GM19239 (cell line): ENCODE measurements around the gene KICS2.

ENCODE experiments used
- DNase-seq: peaks from one replicate; pipeline ENCODE4 v3.0.0; 2011; ENCODE audit warnings: low spot score; ENCODE audit not compliant: insufficient read length
- FAIRE-seq: peaks from 2 replicates; lab custom pipeline; 2011; peaks lifted over from hg19 to GRCh38; lab: Jason Lieb, UNC

KICS2 gene

DNA sequence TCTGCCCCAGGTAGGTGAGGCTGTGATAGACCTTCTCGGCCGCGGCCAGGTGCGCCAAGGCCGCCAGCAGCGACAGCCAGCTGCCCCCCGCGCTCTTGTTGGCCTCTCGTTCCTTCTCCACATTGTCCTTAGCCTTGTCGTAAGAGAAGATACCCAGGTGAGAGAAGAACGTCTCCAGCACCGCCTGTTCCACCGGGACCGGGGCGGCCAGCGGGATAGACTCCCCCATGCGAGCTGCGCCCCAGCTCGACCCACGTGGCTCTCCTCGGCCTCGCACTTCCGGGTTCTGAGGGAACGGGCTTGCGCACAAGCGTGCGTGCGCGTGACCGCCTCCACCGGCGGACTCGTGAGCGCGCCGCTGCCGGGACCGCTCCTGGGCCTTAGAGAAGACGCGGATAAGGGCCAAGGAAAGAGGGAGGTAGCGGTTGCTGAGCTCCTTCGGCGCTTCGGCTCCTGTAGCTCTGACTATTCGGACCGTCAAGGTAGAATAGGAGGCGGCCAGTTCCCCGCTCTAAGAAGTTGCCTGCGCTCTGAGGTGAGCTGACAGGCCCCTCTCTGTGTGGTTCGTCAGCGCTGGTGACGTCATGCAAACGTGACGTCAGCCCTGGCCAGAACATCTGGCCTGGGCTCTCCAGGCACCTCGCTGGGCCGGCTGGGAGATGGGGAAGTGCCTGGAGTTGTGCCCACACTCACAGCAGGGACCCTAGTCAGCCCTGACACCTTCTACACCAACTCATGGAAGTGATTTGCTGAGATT, at the start of gene KICS2:
Gene KICS2 (minus strand): TSS at position 288 of the 757 bp plus-strand sequence. CDS start 59 bp downstream, at position 229.
- FAIRE-seq (peak; percentile 93), DNase-seq (peak; percentile 73)

DNA sequence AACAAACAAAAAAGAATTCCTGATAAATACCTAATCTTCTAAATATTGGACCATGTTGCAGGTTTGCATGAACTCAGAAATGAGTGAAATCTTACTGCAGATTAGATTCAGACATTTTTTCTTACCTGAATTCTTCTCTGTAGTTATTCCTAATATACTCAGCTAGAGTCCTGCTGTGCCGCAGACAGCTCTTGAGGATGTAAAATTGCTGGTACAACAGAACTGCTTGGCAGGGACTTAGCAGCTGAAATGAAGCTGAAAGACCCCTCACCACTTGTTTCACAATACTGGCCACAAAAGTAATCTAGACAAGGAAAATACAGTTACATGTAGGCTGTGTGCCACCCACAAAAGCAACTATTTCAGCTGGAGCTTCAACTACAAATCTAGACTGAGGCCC, 48.3 kb upstream of the KICS2 start:
- DNase-seq, result no peak
- no peak for FAIRE-seq

DNA sequence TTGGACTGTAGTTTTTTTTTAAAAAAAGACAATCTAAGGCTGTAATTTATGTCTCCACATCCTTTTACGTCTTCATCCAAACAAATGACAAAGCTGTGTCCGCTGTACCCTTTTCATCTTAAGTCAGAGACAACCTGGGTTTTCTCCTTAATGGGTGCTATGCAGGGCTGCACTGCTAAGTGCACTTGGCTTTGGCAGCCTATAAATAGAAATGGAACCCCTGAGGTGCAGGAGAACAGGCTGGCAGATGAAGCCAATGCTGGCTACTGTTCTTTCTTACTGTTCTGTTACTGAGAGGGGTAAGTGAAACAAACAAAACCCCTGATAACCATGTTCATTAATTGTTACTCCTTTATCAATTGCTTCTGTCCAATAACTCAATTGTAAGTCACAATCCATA, 47.1 kb upstream of the KICS2 start:
- DNase-seq (no peak), FAIRE-seq (no peak)

DNA sequence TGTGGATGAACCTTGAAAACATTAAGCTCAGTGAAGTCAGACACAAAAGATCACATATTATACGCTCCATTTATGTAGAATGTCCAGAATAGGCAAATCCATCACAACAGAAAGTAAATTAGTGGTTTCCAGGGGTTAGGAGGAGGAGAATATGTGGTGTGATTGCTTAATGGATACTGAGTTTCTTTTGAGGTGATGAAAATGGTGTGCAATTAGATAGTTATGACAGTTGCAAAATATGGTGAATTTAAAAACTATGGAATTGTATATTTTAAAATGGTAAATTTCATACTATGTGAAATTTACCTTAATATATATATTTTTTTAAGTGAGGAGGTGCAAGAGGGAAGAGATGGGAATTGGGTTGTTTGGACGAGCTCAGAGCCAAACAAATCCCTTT, 46.3 kb upstream of the KICS2 start:
- FAIRE-seq (no peak), DNase-seq (no peak)

DNA sequence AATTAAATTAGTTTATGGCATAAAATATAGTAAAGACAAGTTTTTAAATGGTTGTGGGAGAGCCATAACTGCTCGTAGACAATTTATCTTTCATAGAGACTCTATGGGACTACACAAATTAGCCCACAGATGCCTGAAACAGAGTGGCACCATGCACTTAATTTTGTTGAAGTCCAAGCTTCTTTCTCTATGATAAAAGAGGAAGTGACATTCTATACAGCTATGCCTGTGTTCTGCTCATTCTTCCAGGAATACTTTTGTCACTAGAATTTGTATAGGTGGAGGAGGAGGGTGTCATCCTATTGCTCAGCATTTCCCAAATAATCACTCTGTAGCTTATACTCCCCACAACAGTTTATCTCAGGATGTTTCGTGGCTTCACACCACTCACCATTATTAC, 43.7 kb upstream of the KICS2 start:
- FAIRE-seq (no peak), DNase-seq (no peak)

DNA sequence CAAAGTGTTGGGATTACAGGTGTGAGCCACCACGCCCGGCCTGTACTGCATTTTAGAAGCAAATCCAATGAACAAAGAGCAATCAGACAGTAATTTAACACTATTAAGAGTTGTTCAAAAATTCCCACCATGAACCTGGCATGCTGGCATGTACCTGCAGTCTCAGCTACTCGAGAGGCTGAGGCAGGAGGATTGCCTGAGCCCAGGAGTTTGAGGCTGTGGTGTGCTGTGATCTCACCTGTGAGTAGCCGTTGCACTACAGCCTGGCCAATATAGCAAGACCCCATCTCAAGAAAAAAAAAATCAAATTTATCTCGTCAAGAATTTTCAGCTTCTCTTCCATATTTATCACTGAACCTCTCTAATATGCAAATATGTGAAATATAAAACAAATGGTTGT, 39.7 kb upstream of the KICS2 start:
- DNase-seq (no peak), FAIRE-seq (no peak)

DNA sequence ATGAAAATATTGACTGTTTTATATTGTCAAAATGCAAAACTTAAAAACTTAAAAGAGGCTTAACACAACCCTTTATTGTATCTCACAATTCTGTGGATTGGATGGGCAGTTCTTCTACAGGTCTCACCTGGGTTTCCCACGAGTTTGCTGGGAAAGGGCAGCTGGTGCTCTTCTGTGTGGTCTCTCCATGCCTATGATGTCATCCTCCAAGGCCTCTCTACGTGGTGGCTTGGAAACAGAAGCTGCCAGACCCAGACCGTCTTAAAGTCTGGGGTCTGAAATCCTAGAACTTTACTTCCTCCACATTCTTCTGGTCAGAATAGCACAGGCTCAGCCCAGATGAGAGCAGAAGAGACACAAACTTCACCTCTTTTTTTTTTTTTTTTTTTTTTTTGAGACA, 36.5 kb upstream of the KICS2 start:
- FAIRE-seq (no peak), DNase-seq (no peak)

DNA sequence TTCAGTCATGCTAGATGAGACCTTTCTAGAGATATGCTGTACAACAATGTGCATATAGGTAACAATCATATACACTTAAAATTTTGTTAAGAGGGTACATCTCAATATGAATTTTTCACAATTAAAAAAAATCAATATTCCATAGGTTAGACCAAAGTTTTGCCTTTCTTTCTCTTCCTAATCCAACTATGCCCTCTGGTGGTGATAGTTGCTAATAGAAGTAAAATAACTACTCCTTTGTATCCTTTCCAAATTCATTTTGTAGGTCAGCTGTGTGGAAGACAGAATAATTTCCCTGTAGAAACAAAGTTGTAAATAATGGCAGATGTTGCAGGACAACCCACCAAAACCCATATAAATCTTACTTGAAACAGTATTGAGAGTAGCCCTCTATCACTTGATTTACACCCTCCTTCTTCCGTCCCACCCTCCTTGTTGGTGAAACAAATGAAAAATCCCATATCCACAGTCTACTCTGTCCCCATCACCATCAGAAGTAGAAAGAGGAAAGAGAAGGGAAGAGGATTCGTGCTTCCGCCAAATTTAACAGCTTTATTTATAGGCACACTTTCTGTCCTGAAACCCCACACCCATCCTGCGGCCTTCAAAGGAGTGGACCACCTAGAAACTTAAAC, 34.2 kb upstream of the KICS2 start:
- no peak for DNase-seq
- peak; percentile 51 for FAIRE-seq

DNA sequence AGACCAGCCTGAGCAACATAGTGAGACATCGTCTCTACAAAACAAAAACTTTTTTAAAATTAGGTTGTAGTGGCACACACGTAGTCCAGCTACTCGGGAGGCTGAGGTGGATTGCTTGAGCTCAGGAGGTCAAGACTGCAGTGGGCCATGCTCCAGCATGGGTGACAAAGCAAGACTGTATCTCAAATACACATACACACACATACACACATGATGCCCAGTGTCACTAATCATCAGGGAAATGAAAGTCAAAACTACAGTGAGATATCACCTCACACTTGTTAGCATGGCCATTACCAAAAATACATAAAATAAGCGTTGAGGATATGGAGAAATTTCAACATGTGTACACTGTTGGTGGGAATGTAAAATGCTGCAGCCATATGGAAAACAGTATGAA, 33.2 kb upstream of the KICS2 start:
- DNase-seq, result no peak
- FAIRE-seq, result no peak

DNA sequence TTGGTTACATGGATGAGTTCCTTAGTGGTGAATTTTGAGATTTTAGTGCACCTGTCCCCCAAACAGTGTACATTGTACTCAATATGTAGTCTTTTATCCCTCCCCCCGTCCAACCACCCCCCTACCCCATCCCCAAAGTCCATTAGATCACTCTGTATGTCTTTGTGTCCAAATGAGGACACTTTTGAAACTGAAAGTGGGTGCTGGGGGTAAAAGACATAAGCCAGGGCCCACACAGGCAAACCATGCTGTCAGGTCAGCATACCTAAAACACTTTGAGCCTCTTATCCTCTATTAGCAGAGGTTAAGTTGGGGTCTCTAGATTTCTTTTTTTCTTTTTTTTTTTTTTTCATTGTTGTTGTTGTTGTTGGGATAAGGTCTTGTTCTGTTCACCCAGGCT, 31.3 kb upstream of the KICS2 start:
- FAIRE-seq, result no peak

DNA sequence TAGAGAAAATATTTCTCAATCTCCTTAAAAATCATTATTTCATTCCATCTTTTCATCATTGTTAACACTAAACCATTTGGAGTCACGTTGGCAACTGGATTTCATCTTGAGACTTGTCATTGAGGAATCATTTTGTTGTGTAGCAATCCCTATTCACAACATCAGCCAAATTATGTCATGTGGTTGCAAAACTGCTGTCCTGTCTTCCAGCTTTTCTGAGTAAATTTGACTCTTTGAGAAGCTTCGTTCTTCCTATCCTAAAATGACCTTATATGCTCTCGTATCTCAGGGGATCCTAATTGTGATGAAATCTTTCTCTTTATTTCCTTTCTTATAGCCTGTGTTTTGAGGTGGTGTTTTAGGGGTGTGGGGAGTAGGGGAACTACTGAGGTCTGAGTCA, 30.6 kb upstream of the KICS2 start:
- no peak for FAIRE-seq
- DNase-seq, result no peak

More for the DNA sequence above, 31.3 kb upstream of the KICS2 start:
- no peak for DNase-seq

DNA sequence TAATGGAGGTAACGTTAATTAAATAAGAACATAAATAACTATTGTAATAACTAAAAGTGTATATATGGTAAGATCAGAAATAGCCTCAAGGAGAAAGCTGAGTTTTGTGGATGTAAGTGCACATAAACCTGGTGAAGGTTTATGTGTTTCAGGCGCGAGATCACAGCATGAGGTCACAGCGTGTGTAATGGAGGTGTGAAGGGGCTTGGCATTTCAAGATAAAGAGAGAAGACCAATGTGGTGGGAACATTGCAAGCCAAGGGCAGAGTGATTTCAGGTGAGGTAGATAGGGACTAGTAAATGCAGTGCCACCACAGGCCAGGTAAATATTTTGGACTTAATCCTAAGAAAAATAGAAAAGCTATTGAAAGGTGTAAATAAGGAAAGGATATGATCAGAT, 21.7 kb upstream of the KICS2 start:
- DNase-seq (no peak), FAIRE-seq (no peak)

DNA sequence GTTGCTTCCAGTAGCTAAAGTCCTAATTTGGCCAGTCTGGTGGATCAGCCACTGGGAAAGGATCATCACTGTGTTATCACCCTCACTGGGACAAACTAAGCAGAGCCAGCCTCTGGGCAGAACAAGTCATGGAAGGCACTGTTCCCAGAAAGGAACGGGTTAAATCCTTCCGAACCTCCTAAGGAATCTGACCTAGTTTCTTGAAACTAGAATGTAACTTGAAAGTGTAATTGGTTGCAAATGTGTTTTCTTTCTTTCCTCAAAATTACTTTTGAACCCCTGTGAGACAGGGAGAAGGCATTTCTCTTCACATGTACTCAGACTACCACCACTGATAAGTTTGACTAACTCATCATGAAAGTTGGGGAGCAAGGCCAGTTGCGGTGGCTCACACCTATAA, 18.7 kb upstream of the KICS2 start:
- no peak for DNase-seq
- FAIRE-seq, result no peak

DNA sequence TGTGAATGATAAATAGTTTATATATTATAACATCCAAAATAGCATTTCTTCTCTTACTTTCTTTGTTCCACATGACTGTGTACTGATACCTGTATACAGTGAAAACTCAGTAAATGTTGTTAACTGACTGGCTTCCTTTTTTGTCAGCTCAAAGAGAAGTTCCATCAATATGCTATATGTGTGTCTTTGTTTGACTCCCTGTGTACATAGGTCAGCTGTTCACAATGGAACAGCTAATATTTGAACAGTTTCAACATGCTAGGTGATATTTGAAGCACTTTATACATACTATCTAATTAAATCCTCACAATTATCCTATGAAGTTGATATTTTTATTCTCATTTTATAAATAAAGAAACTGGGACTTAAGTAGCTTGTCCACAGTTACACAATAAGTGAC, 15.3 kb upstream of the KICS2 start:
- no peak for FAIRE-seq
- no peak for DNase-seq

DNA sequence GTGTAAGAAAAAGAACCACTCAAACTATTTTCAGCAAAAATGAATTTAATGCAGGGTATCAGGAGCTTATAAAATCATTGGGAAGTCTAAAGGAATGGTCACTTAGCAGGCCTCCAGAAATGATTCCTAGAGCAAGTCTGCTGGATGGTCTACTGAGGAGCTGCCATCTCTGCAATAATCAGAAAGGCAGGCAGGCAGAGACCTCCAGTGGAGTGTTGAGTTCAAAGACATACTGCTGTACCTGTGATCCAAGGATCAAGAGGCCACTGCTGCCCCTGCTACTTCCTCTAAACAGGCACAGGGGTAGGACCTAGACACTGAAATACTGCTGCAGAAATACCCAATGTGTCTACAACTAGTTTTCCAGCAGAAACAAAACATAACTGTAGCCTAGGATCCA, 14.5 kb upstream of the KICS2 start:
- DNase-seq, result no peak
- FAIRE-seq, result no peak

DNA sequence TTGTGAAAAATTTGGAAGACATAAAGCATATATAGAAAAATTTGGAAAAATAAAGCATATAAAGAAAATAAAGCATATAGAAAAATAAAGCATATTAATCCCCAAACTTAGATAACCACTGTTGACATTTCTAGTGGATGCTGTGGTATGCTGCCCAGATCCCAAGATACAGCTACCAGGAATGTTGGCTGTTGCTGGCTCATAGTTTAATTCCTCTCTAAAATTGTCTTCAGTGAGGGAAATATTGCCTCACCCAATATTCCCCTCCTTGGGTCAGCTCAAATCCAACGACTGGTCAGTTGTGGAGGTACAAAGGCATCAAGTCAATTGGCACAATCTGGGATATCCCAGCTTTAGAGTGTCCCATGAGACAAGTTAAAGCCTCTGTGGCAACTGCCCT, 10.1 kb upstream of the KICS2 start:
- no peak for FAIRE-seq
- DNase-seq, result no peak

DNA sequence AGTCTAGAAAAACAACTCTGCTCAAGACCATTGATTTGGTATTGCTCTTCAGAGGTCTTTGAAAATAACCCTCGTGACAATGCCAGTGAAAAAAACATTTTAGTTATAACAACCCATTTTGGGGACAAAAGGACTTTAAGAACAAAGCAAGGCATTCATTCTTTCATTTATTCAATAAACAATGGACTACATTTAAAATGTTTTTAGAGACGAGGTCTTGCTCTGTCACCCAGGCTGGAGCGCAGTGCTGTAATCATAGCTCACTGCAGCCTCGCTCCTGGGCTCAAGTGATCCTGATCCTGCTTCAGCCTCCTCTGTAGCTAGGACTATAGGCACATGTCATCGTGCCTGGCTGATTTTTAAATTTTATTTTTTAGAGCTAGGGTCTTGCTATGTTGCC, 7.7 kb upstream of the KICS2 start:
- FAIRE-seq (no peak), DNase-seq (no peak)

DNA sequence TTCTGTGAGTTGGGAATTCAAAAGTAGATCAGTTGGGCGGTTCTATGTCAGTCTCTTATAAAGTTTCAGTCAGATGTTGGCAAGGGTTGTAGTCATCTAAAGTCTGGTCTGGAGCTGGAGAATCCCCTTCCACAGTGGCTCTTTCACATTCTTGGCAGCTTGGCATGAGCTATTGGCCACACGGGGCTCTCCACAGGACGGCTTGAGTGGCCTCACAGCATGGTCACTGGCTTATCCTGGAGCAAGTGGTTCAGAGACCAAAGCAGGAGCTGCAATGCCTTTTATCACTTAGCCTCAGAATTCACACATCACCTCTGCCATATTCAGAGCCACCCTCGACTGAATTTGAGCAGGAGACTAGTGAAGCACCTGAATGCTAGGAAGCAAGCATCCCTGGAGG, 7.1 kb upstream of the KICS2 start:
- no peak for FAIRE-seq
- DNase-seq, result no peak

DNA sequence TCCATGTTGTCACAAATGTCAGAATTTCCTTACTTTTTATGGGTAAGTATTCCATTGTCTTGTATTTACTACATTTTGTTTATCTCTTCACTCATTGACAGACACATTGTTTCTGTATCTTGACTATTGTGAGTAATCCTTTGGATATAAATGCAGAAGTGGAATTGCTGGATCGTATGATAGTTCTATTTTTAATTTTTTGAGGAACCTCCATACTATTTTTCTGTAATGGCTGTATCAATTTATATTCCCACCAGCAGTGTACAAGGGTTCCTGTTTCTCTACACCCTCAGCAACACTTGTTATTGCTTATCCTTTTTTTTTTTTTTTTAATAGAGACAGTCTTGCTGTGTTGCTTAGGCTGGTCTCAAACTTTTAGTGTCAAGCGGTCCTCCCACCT, 3.5 kb upstream of the KICS2 start:
- no peak for FAIRE-seq
- no peak for DNase-seq

DNA sequence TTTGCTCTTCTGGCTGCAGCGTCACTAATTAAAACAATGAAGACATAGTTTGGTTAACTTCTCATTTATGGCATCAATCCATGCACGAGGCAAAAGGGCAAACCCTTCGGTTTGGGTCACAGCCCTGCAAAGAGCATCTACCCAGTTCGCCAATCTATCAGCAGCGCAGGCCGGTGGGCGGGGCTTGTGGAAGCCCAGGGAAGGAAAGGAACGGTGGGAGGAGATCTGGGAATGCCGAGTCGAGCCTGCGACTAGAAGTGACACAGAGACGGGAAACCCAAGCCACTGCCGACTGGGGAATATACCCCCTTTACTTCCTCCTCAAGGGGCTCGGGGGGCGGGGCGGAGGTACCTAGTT, 466 bp downstream of the KICS2 start:
- FAIRE-seq, result peak; percentile 44
- DNase-seq, result peak; percentile 4

DNA sequence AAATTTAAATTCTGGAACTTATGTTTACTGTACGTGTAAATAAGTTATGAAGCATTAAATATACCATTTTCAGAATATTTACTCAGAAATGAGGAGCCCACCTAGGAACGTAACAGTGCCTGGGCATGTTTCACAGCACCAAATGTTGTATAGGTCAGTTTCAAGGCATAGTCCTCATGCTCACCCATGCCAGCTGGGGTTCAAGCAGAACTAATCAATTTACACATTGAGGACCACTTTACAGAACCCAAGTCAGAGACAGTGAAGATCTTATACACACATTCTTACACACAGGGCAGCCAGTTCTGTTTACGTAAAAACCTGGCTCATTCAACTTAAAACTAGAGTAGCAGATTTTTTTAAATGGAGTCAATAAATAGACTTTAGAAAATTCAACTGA, 2.0 kb downstream of the KICS2 start:
- DNase-seq, result no peak
- FAIRE-seq, result no peak

DNA sequence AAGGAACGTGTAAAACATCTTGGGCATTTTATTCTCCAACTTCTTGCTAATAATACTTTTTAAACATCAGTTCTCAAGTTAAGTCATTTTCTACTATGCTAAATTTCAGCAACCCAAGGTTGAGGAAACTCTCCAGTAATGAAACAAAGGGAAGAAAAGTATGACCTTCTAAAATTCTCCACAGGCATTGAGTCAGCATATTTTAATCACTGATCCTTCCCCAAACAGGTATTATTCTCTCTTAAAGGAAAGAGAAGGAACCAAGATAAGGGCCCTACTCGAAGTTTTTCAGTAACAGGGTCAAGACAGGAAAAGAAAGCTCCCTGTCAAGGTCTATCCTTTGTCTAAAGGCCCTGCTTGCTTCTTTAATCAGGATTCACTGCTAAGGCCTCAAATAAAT, 3.0 kb downstream of the KICS2 start:
- DNase-seq (no peak), FAIRE-seq (no peak)
